HepG2 (cell line): ENCODE measurements around the gene SH2D3C. TPM values are rescaled to one million over a fixed set of nuclear protein-coding genes. Genes with fewer than 3 reads are reported as not detected.

Source experiments
- BRD4 ChIP-seq: sonication (generic); formaldehyde crosslinking; IDR thresholded peaks from 2 replicates; pipeline ENCODE4 v1.4.0; 2020; ENCODE audit warnings: missing genetic modification reagents
- CEBPB ChIP-seq: IDR thresholded peaks from 2 replicates; pipeline ENCODE4 v1.6.1; 2011; ENCODE audit warnings: low read depth, low read length, improper control_type of control experiment, borderline replicate concordance
- CHCHD3 ChIP-seq: sonication (generic); formaldehyde crosslinking; IDR thresholded peaks from 2 replicates; pipeline ENCODE4 v1.8.0; 2022; ENCODE audit warnings: mild to moderate bottlenecking, missing genetic modification reagents, moderate library complexity
- DPF2 ChIP-seq: sonication (generic); formaldehyde crosslinking; IDR thresholded peaks from 2 replicates; pipeline ENCODE4 v1.4.0; 2020; ENCODE audit warnings: mild to moderate bottlenecking, low read depth, missing genetic modification reagents, borderline replicate concordance
- FOXC1 ChIP-seq: sonication (generic); formaldehyde crosslinking; IDR thresholded peaks from 2 replicates; pipeline ENCODE4 v1.8.0; 2022; ENCODE audit warnings: mild to moderate bottlenecking, missing genetic modification reagents, borderline replicate concordance
- GMEB1 ChIP-seq: sonication (generic); formaldehyde crosslinking; IDR thresholded peaks from 2 replicates; pipeline ENCODE4 v1.5.1; 2020; ENCODE audit warnings: missing genetic modification reagents, mild to moderate bottlenecking, borderline replicate concordance
- HCFC1 ChIP-seq: fragments of 150-350 bp; IDR thresholded peaks from 2 replicates; pipeline ENCODE4 v1.6.1; 2014; ENCODE audit warnings: low read depth, low read length
- HMG20A ChIP-seq: IDR thresholded peaks from 2 replicates; pipeline ENCODE4 v1.6.1; 2016; ENCODE audit warnings: borderline replicate concordance
- PAX8 ChIP-seq: sonication (generic); formaldehyde crosslinking; IDR thresholded peaks from 2 replicates; pipeline ENCODE4 v1.8.0; 2022; ENCODE audit warnings: mild to moderate bottlenecking, missing genetic modification reagents, borderline replicate concordance
- PHF20 ChIP-seq: sonication (generic); formaldehyde crosslinking; IDR thresholded peaks from 2 replicates; pipeline ENCODE4 v1.5.0; 2020; ENCODE audit warnings: mild to moderate bottlenecking, missing genetic modification reagents
- POLR2A ChIP-seq, 2 experiments: IDR thresholded peaks; 2 replicates each; pipeline ENCODE4 v1.6.1; 2011; ENCODE audit warnings: low read depth in 2 of 2, low read length in 2 of 2, mild to moderate bottlenecking in 1 of 2, moderate library complexity in 1 of 2; ENCODE audit not compliant: insufficient read depth in 1 of 2
- RARG ChIP-seq: sonication (generic); formaldehyde crosslinking; IDR thresholded peaks from 2 replicates; pipeline ENCODE4 v1.4.0; 2020; ENCODE audit warnings: low read depth, mild to moderate bottlenecking, missing genetic modification reagents
- ZBTB44 ChIP-seq: sonication (generic); formaldehyde crosslinking; IDR thresholded peaks from 2 replicates; pipeline ENCODE4 v1.4.0; 2020; ENCODE audit warnings: missing genetic modification reagents
- ZFP62 ChIP-seq: sonication (generic); formaldehyde crosslinking; IDR thresholded peaks from 2 replicates; pipeline ENCODE4 v1.4.0; 2020; ENCODE audit warnings: missing genetic modification reagents
- ZNF232 ChIP-seq: sonication (generic); formaldehyde crosslinking; IDR thresholded peaks from 2 replicates; pipeline ENCODE4 v1.4.0; 2020; ENCODE audit warnings: missing genetic modification reagents, borderline replicate concordance
- ZNF513 ChIP-seq: sonication (generic); formaldehyde crosslinking; conservative IDR thresholded peaks from 2 replicates; pipeline ENCODE4 v1.5.0; 2020; ENCODE audit warnings: missing genetic modification reagents
- ZNF552 ChIP-seq: sonication (generic); formaldehyde crosslinking; IDR thresholded peaks from 2 replicates; pipeline ENCODE4 v1.9.0; 2022; ENCODE audit warnings: missing genetic modification reagents, mild to moderate bottlenecking, borderline replicate concordance
- ZNF609 ChIP-seq: sonication (generic); formaldehyde crosslinking; IDR thresholded peaks from 2 replicates; pipeline ENCODE4 v1.4.0; 2020; ENCODE audit warnings: mild to moderate bottlenecking, missing genetic modification reagents, borderline replicate concordance
- ZNF782 ChIP-seq: sonication (generic); formaldehyde crosslinking; IDR thresholded peaks from 2 replicates; pipeline ENCODE4 v1.4.0; 2020; ENCODE audit warnings: missing genetic modification reagents, mild to moderate bottlenecking, borderline replicate concordance
- polyA plus RNA-seq, 8 experiments: library from polyadenylated mRNA; depleted of rRNA in 3 of 8; stranded (reverse) in 7 of 8; unstranded in 1 of 8; fragments of >200 nt; fragmentation: Illumina TruSeq in 4 of 8; extraction: Trizol in 4 of 8; gene quantifications; 2 replicates each; pipeline versions ENCODE4 v1.2.1 to v1.2.3, GENCODE V29; 2011 to 2016; ENCODE audit warnings: low read depth in 4 of 8, missing spikeins in 1 of 8, mixed read lengths in 1 of 8; ENCODE audit not compliant: insufficient read depth in 1 of 8
- total RNA-seq, 5 experiments: library from RNA; depleted of rRNA; stranded (reverse); fragments of >200 nt; fragmentation: Illumina TruSeq; extraction: Trizol; gene quantifications; 2 replicates each; pipeline ENCODE4 v1.2.3, GENCODE V29; 2016; ENCODE audit warnings: low read depth in 1 of 5

Gene SH2D3C
- total and polyA plus RNA-seq, 2 of the 13 experiments (the other 11 are each of a cell fraction or from before 2014, with no cell fraction given), result not detected

GRCh38 chr9:127734747-127735529 lies 43.5 kb downstream of the SH2D3C start, which contains the start of gene TOR2A (continued):
- TF ChIP-seq CEBPB (no peak), ZBTB44 (no peak), HCFC1 (peak; percentile 93), BRD4 (CRISPR knock-in tag) (no peak; the same call in none of the 2 replicates), HMG20A (CRISPR knock-in tag) (no peak), POLR2A (IDR thresholded peaks at IDR 0.05; ENCODE audit: insufficient read depth in 1 of 2, low read depth in 2 of 2, low read length in 2 of 2) (peak; percentile 51 to 70), ZNF513 (CRISPR knock-in tag) (0 out of 2 replicates have a peak, but pooled peaks have one; percentile 20), FOXC1 (CRISPR knock-in tag) (no peak), ZNF782 (CRISPR knock-in tag) (peak; percentile 79; the same call in 1 of the 2 replicates), DPF2 (CRISPR knock-in tag) (no peak; the same call in 1 of the 2 replicates), PHF20 (peak; percentile 67; the same call in 1 of the 2 replicates), CHCHD3 (no peak), ZNF232 (CRISPR knock-in tag) (peak; percentile 36; the same call in 1 of the 2 replicates), ZNF552 (no peak), GMEB1 (CRISPR knock-in tag) (peak; percentile 88), RARG (CRISPR knock-in tag) (peak; percentile 78; the same call in 1 of the 2 replicates), ZNF609 (CRISPR knock-in tag) (no peak; the same call in 1 of the 2 replicates), ZFP62 (CRISPR knock-in tag) (peak; percentile 85; the same call in 1 of the 2 replicates), PAX8 (peak; percentile 95; the same call in 1 of the 2 replicates)
